Neural progenitor cell (in vitro differentiated cells): ENCODE results near the gene PTPRN2.

ENCODE experiments used
- EZH2phosphoT487 ChIP-seq: fragments of 200-600 bp; sonication (generic); IDR thresholded peaks from 2 replicates; pipeline ENCODE4 v1.6.1; 2017; ENCODE audit warnings: antibody characterized with exemption
- TF ChIP-seq, protein P1 (sequence below): fragments of 200-600 bp; sonication (generic); IDR thresholded peaks from 2 replicates; pipeline ENCODE4 v1.5.1; 2017; ENCODE audit warnings: antibody characterized with exemption, mild to moderate bottlenecking

DNA sequence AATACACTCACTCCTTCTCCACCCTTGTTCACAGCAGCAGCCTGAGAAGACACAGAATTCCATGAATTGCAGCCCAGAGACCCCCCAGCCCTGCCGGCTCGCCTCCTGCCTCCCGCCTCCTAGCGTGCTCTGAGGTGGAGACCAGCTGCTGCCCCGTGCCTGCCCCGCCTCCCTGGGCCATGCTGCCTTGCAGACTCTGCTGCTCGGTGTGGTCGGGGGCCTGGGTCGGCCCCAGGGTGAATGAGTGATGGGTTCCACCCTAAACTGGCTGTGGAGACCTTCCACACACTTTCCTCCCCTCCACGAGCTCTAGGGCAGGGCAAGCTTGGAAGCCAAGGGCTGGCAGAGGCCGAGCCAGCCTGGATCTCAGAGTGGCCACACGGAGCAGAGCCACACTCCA is 771.5 kb downstream of the PTPRN2 start:
- TF ChIP-seq, protein P1, sequence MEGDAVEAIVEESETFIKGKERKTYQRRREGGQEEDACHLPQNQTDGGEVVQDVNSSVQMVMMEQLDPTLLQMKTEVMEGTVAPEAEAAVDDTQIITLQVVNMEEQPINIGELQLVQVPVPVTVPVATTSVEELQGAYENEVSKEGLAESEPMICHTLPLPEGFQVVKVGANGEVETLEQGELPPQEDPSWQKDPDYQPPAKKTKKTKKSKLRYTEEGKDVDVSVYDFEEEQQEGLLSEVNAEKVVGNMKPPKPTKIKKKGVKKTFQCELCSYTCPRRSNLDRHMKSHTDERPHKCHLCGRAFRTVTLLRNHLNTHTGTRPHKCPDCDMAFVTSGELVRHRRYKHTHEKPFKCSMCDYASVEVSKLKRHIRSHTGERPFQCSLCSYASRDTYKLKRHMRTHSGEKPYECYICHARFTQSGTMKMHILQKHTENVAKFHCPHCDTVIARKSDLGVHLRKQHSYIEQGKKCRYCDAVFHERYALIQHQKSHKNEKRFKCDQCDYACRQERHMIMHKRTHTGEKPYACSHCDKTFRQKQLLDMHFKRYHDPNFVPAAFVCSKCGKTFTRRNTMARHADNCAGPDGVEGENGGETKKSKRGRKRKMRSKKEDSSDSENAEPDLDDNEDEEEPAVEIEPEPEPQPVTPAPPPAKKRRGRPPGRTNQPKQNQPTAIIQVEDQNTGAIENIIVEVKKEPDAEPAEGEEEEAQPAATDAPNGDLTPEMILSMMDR: no peak
- TF ChIP-seq EZH2phosphoT487: no peak
